ENCODE measurements around the gene CMTR1.

DNA sequence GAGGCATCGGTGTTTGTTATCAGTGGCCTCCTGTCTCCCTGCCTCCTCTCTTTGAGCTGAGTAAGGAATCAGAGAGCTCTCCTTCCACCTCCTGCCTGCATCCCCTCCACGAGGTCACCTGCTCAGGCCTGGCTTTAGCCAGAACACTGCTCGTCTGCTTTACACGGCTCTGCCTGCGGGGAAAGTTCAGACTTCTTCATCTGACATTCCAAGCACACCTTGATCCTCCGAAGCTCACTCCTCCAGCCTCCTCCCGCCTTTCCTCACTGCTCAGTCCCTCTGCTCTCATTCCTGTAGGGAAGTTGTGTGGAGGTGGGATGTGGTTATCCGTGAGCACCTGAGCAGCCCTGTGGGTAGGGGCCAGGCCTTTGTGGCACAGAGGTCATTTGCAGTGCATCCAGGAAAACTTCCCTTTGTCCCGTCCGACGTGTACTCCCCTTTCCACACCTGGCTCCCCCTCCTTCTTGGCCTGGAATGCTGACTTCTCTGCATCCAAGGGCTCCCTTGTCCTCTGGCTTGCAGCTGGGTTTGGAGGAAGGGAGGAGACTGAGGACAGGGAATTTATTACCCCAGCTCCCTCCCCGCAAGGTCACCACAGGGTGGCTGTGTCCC lies 79.5 kb downstream of the CMTR1 start:
- TF ChIP-seq GATA2 (CRISPR knock-in tag; IDR thresholded peaks at IDR 0.05): no peak
- no peak for TF ChIP-seq MXI1 (IDR thresholded peaks at IDR 0.05; ENCODE audit: low read depth, low read length)
- TF ChIP-seq, protein P1, sequence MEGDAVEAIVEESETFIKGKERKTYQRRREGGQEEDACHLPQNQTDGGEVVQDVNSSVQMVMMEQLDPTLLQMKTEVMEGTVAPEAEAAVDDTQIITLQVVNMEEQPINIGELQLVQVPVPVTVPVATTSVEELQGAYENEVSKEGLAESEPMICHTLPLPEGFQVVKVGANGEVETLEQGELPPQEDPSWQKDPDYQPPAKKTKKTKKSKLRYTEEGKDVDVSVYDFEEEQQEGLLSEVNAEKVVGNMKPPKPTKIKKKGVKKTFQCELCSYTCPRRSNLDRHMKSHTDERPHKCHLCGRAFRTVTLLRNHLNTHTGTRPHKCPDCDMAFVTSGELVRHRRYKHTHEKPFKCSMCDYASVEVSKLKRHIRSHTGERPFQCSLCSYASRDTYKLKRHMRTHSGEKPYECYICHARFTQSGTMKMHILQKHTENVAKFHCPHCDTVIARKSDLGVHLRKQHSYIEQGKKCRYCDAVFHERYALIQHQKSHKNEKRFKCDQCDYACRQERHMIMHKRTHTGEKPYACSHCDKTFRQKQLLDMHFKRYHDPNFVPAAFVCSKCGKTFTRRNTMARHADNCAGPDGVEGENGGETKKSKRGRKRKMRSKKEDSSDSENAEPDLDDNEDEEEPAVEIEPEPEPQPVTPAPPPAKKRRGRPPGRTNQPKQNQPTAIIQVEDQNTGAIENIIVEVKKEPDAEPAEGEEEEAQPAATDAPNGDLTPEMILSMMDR (IDR thresholded peaks at IDR 0.05): no peak
- TF ChIP-seq POLR2AphosphoS5 (IDR thresholded peaks at IDR 0.05; ENCODE audit: low read depth, low read length): no peak
- TF ChIP-seq, protein P2, sequence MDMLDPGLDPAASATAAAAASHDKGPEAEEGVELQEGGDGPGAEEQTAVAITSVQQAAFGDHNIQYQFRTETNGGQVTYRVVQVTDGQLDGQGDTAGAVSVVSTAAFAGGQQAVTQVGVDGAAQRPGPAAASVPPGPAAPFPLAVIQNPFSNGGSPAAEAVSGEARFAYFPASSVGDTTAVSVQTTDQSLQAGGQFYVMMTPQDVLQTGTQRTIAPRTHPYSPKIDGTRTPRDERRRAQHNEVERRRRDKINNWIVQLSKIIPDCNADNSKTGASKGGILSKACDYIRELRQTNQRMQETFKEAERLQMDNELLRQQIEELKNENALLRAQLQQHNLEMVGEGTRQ (IDR thresholded peaks at IDR 0.05; ENCODE audit: borderline replicate concordance, low read depth, low read length): no peak
- no peak for TF ChIP-seq SIN3A (IDR thresholded peaks at IDR 0.05; ENCODE audit: borderline replicate concordance, low read depth, low read length)
- TF ChIP-seq TEAD4 (IDR thresholded peaks at IDR 0.05; ENCODE audit: borderline replicate concordance, insufficient read depth): no peak
- no peak for TF ChIP-seq FOXM1 (IDR thresholded peaks at IDR 0.05; ENCODE audit: low read depth)
- TF ChIP-seq RCOR1 (IDR thresholded peaks at IDR 0.05; ENCODE audit: low read length): no peak
- TF ChIP-seq, protein P3, sequence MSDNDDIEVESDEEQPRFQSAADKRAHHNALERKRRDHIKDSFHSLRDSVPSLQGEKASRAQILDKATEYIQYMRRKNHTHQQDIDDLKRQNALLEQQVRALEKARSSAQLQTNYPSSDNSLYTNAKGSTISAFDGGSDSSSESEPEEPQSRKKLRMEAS (IDR thresholded peaks at IDR 0.05; ENCODE audit: low read depth): no peak
- no peak for TF ChIP-seq CHD2 (IDR thresholded peaks at IDR 0.05; ENCODE audit: low read length, partially characterized antibody)
- TF ChIP-seq EZH2phosphoT487 (IDR thresholded peaks at IDR 0.05; ENCODE audit: borderline replicate concordance, low read depth): no peak
- no peak for TF ChIP-seq YY1 (IDR thresholded peaks at IDR 0.05; ENCODE audit: low read depth)
- TF ChIP-seq, protein P4, sequence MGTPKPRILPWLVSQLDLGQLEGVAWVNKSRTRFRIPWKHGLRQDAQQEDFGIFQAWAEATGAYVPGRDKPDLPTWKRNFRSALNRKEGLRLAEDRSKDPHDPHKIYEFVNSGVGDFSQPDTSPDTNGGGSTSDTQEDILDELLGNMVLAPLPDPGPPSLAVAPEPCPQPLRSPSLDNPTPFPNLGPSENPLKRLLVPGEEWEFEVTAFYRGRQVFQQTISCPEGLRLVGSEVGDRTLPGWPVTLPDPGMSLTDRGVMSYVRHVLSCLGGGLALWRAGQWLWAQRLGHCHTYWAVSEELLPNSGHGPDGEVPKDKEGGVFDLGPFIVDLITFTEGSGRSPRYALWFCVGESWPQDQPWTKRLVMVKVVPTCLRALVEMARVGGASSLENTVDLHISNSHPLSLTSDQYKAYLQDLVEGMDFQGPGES (IDR thresholded peaks at IDR 0.05; ENCODE audit: low read depth, low read length): no peak

All from SK-N-SH (cell line).